K562 (cell line): ENCODE data around the gene ZFP92. TPM values are rescaled to one million over a fixed set of nuclear protein-coding genes. Genes with fewer than 3 reads are reported as not detected.

Source experiments
- ATAC-seq: fragments of 200-7000 bp; cut with Tn5 transposase; 3 replicates; pipeline ENCODE4 v1.9.1; 2020; ENCODE audit warnings: moderate library complexity
- BruUV-seq: library from RNA; stranded (reverse); fragments of 400-500 nt; replicated peaks from 2 replicates; lab custom pipeline; 2021; lab: Mats Ljungman, UMichigan
- CTCF ChIA-PET: fragments of 300-600 bp; formaldehyde crosslinking; extraction: SDS; loops from one replicate; lab custom pipeline; 2021; ENCODE audit warnings: low intra/inter-chr PET ratio; lab: Yijun Ruan, JAX
- POLR2A ChIA-PET: fragments of 300-600, 350-650 bp; sonication (Branson Sonifier 250); formaldehyde crosslinking; extraction: SDS; loops from one replicate; lab custom pipeline; 2021; ENCODE audit warnings: antibody characterized with exemption, inconsistent platforms; lab: Yijun Ruan, JAX
- DNase-seq, 4 experiments: peaks; one replicate each; pipeline versions ENCODE4 v3.0.0 to v3.0.0-alpha.2; 2011 to 2018; ENCODE audit warnings: low spot score in 3 of 4, mixed read lengths in 3 of 4; ENCODE audit errors: extremely low read depth in 1 of 4
- FAIRE-seq: peaks from 2 replicates; lab custom pipeline; 2011; peaks lifted over from hg19 to GRCh38; lab: Jason Lieb, UNC
- H2AFZ ChIP-seq: 2 replicates; pipeline ENCODE4 v1.6.0; 2011; ENCODE audit warnings: low read depth, low read length, control low read depth, inconsistent platforms
- H3K27ac ChIP-seq: fragments of 200-600 bp; 3 replicates; pipeline ENCODE4 v1.8.0; 2011; ENCODE audit warnings: low read depth, mild to moderate bottlenecking, control low read depth, inconsistent platforms, low read length, moderate library complexity, mixed read lengths; ENCODE audit errors: extremely low read depth
- H3K27me3 ChIP-seq, 2 experiments: fragments of 300-600 bp in 1 of 2; 2 replicates in 1 of 2; 3 replicates in 1 of 2; pipeline versions ENCODE4 v1.6.0 to v1.8.0; 2011; ENCODE audit warnings: inconsistent platforms in 2 of 2, low read length in 2 of 2, mild to moderate bottlenecking in 1 of 2, mixed read lengths in 1 of 2, moderate library complexity in 1 of 2; ENCODE audit not compliant: control insufficient read depth in 2 of 2, insufficient read depth in 2 of 2
- H3K36me3 ChIP-seq: fragments of 300-600 bp; 3 replicates; pipeline ENCODE4 v1.8.0; 2011; ENCODE audit warnings: mild to moderate bottlenecking, low read length, inconsistent platforms; ENCODE audit not compliant: control insufficient read depth, insufficient read depth
- H3K4me1 ChIP-seq, 2 experiments: fragments of 200-600 bp in 1 of 2; replicated peaks in 1 of 2; 2 replicates in 1 of 2; 3 replicates in 1 of 2; pipeline versions ENCODE4 v1.5.1 to v1.8.0; 2011; ENCODE audit warnings: inconsistent platforms in 2 of 2, low read length in 2 of 2, mild to moderate bottlenecking in 1 of 2, mixed read lengths in 1 of 2, moderate library complexity in 1 of 2; ENCODE audit not compliant: control insufficient read depth in 2 of 2, insufficient read depth in 2 of 2
- H3K4me2 ChIP-seq: 2 replicates; pipeline ENCODE4 v1.6.1; 2011; ENCODE audit warnings: low read length, control low read depth, inconsistent platforms, mixed read lengths; ENCODE audit not compliant: insufficient read depth
- H3K4me3 ChIP-seq: fragments of 200-600 bp; sonication (generic), shearing (Covaris generic); 2 replicates; pipeline ENCODE4 v1.5.1; 2016; ENCODE audit warnings: control low read depth, inconsistent platforms
- H3K79me2 ChIP-seq: fragments of 200-600 bp; 3 replicates; pipeline ENCODE4 v1.8.0; 2011; ENCODE audit warnings: low read length, inconsistent platforms; ENCODE audit not compliant: control insufficient read depth, insufficient read depth
- H3K9ac ChIP-seq, 2 experiments: 2 replicates each; pipeline versions ENCODE4 v1.6.0 to v1.6.1; 2011; ENCODE audit warnings: low read depth in 2 of 2, low read length in 2 of 2, control low read depth in 1 of 2, inconsistent platforms in 1 of 2, mild to moderate bottlenecking in 1 of 2, mixed read lengths in 1 of 2; ENCODE audit not compliant: insufficient read depth in 1 of 2
- H3K9me1 ChIP-seq: one replicate; pipeline ENCODE4 v1.6.0; 2011; ENCODE audit warnings: inconsistent platforms, mild to moderate bottlenecking, low read length, moderate library complexity; ENCODE audit not compliant: control insufficient read depth, insufficient read depth
- H3K9me3 ChIP-seq: replicated peaks from 2 replicates; pipeline ENCODE4 v1.5.1; 2011; ENCODE audit warnings: low read depth, low read length, inconsistent platforms; ENCODE audit not compliant: control insufficient read depth, insufficient read depth
- H4K20me1 ChIP-seq: replicated peaks from 2 replicates; pipeline ENCODE4 v1.6.1; 2011; ENCODE audit warnings: low read length, inconsistent platforms, mixed read lengths; ENCODE audit not compliant: control insufficient read depth, insufficient read depth
- ASH1L ChIP-seq: fragments of 450-650 bp; IDR thresholded peaks from 2 replicates; pipeline ENCODE4 v1.6.1; 2018; ENCODE audit warnings: borderline replicate concordance, mild to moderate bottlenecking, low read depth; ENCODE audit not compliant: partially characterized antibody
- CBX3 ChIP-seq, 2 experiments: IDR thresholded peaks; 1 replicate in 1 of 2; 2 replicates in 1 of 2; pipeline ENCODE4 v1.6.1; 2012; ENCODE audit warnings: inconsistent platforms in 2 of 2, low read length in 2 of 2, borderline replicate concordance in 1 of 2, control low read depth in 1 of 2
- CCNT2 ChIP-seq: IDR thresholded peaks from 2 replicates; pipeline ENCODE4 v1.6.1; 2011; ENCODE audit warnings: borderline replicate concordance, low read depth, mild to moderate bottlenecking, moderate library complexity, mixed read lengths, low read length; ENCODE audit not compliant: insufficient read length; ENCODE audit errors: extremely low read depth
- KLF16 ChIP-seq: IDR thresholded peaks from 2 replicates; pipeline ENCODE4 v1.6.1; 2016; ENCODE audit warnings: antibody characterized with exemption
- POLR2AphosphoS5 ChIP-seq: IDR thresholded peaks from 2 replicates; pipeline ENCODE4 v1.6.1; 2011; ENCODE audit warnings: mild to moderate bottlenecking, low read depth, low read length, moderate library complexity; ENCODE audit not compliant: control insufficient read depth, insufficient read depth
- SIRT6 ChIP-seq: IDR thresholded peaks from one replicate; pipeline ENCODE4 v1.6.1; 2012; ENCODE audit warnings: low read depth, mild to moderate bottlenecking, control low read depth, inconsistent platforms, low read length, moderate library complexity
- XRCC4 ChIP-seq: IDR thresholded peaks from one replicate; pipeline ENCODE4 v1.6.1; 2011; ENCODE audit not compliant: insufficient read depth, insufficient read length; ENCODE audit errors: extremely low read depth
- ZNF79 ChIP-seq: fragments of 250-450 bp; sonication (Bioruptor Pico); IDR thresholded peaks from 2 replicates; pipeline ENCODE4 v1.4.0; 2020; ENCODE audit warnings: low read depth, mild to moderate bottlenecking, moderate library complexity
- WGBS: fragments of 100-300 bp; shearing (Covaris generic); methylation state at CpG from one replicate; pipeline ENCODE4 v1.1.6; 2016; ENCODE audit warnings: low coverage, mixed read lengths; ENCODE audit not compliant: insufficient coverage; ENCODE audit errors: missing lambda C conversion rate; 5-methylcytosine and 5-hydroxymethylcytosine counted together
- in situ Hi-C: fragments of 300-500 bp; cut with MboI; formaldehyde crosslinking; loops from 4 replicates; pipeline ENCODE4 v1.15.0; 2018; ENCODE audit warnings: inconsistent platforms, mixed read lengths
- intact Hi-C: fragments of 100-400 bp; cut with micrococcal nuclease; formaldehyde crosslinking; loops from 2 replicates; pipeline ENCODE4 v1.14.2; 2022
- polyA plus RNA-seq, 8 experiments: library from polyadenylated mRNA; depleted of rRNA in 4 of 8; stranded (reverse) in 5 of 8; unstranded in 3 of 8; fragments of >200 nt; fragmentation: Nextera tagmentation in 2 of 8; fragmentation: Illumina TruSeq in 1 of 8; extraction: Ambion mirVana in 2 of 8; extraction: Trizol in 1 of 8; gene quantifications; 2 replicates each; pipeline versions ENCODE4 v1.2.1 to v1.2.3, GENCODE V29; 2011 to 2014; ENCODE audit warnings: inconsistent platforms in 1 of 8, missing spikeins in 1 of 8
- total RNA-seq, 7 experiments: library from RNA; depleted of rRNA in 6 of 7; stranded (reverse); fragments of >200 nt in 6 of 7; fragmentation: Illumina TruSeq in 2 of 7; extraction: Trizol in 2 of 7; gene quantifications; 2 replicates each; pipeline versions ENCODE4 v1.2.1 to v1.2.3, GENCODE V29; 2011 to 2021; ENCODE audit warnings: low replicate concordance in 1 of 7
- TF ChIP-seq, protein P1 (sequence below), 2 experiments: fragments of 450-650 bp; formaldehyde crosslinking in 1 of 2; IDR thresholded peaks; 2 replicates each; pipeline versions ENCODE4 v1.4.0 to v1.6.1; 2014 to 2020; ENCODE audit warnings: mild to moderate bottlenecking in 2 of 2, borderline replicate concordance in 1 of 2, low read depth in 1 of 2
- TF ChIP-seq, protein P2 (sequence below): sonication (generic); IDR thresholded peaks from 2 replicates; pipeline ENCODE4 v1.6.1; 2016

Gene ZFP92
- total and polyA plus RNA-seq, 9 of the 15 experiments (the other 6 are each of a cell fraction or from before 2014, with no cell fraction given): 0.32 to 3.3 (median 1.8) TPM

DNA sequence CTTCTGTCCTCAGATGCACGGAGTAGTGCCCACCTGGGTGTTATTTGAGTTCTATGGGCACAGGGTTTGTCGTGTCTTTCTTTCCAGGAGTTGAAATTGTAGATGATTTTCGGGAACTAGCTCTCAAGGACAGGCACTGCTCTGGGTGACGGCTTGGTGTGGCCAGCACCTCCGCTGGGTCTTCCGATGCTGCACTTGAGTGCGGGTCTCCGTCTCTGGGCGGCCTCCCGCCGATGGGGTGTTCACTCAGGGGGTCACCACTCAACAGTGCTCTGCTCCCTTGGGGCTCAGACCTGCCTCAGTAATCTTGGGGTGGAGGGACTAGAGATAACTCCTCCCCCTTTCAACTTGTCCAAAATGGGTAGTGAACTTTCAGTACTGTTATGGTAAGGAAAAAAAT is 2.5 kb downstream of the ZFP92 start:
- Histone ChIP-seq H3K9me1 (no peaks in the 10 kb centered on the region), H3K36me3 (peaks cover 4% of the 10 kb centered on the region; the same call in 1 of the 3 replicates), H3K4me2 (no peak overlapping the region), H3K9ac (peak overlapping the region in 1 of 2 experiments; percentile 68; a peak in 2 of 4 replicates), H3K27ac (no peak overlapping the region), H2AFZ (no peak overlapping the region), H3K4me1 (peaks cover 22 to 53% of the 10 kb centered on the region in 2 experiments), H3K79me2 (peaks cover 14% of the 10 kb centered on the region), H3K4me3 (no peak overlapping the region), H4K20me1 (no peaks in the 10 kb centered on the region), H3K9me3 (no peaks in the 10 kb centered on the region), H3K27me3 (no peaks in the 10 kb centered on the region)
- ATAC-seq (no peak), FAIRE-seq (no peak), DNase-seq (no peak)
- in situ Hi-C loops (no loop called here), intact Hi-C loops (no loop called here)
- CTCF ChIA-PET: no interaction called here
- POLR2A ChIA-PET: interaction anchor here (0.6 kb wide), 1 partner anchor 11 kb away, joined by 3 read pairs; no protein-coding TSS in a partner anchor
- TF ChIP-seq ASH1L (no peak), CCNT2 (no peak), KLF16 (no peak), SIRT6 (no peak), XRCC4 (no peak), ZNF79 (CRISPR knock-in tag) (no peak), POLR2AphosphoS5 (no peak), CBX3 (IDR thresholded peaks at IDR 0.05; ENCODE audit: borderline replicate concordance in 1 of 2, low read length in 2 of 2) (no peak)
- TF ChIP-seq, protein P1, sequence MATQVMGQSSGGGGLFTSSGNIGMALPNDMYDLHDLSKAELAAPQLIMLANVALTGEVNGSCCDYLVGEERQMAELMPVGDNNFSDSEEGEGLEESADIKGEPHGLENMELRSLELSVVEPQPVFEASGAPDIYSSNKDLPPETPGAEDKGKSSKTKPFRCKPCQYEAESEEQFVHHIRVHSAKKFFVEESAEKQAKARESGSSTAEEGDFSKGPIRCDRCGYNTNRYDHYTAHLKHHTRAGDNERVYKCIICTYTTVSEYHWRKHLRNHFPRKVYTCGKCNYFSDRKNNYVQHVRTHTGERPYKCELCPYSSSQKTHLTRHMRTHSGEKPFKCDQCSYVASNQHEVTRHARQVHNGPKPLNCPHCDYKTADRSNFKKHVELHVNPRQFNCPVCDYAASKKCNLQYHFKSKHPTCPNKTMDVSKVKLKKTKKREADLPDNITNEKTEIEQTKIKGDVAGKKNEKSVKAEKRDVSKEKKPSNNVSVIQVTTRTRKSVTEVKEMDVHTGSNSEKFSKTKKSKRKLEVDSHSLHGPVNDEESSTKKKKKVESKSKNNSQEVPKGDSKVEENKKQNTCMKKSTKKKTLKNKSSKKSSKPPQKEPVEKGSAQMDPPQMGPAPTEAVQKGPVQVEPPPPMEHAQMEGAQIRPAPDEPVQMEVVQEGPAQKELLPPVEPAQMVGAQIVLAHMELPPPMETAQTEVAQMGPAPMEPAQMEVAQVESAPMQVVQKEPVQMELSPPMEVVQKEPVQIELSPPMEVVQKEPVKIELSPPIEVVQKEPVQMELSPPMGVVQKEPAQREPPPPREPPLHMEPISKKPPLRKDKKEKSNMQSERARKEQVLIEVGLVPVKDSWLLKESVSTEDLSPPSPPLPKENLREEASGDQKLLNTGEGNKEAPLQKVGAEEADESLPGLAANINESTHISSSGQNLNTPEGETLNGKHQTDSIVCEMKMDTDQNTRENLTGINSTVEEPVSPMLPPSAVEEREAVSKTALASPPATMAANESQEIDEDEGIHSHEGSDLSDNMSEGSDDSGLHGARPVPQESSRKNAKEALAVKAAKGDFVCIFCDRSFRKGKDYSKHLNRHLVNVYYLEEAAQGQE (IDR thresholded peaks at IDR 0.05; ENCODE audit: borderline replicate concordance): no peak
- TF ChIP-seq, protein P1 (CRISPR knock-in tag; IDR thresholded peaks at IDR 0.05; ENCODE audit: low read depth): no peak
- TF ChIP-seq, protein P2, sequence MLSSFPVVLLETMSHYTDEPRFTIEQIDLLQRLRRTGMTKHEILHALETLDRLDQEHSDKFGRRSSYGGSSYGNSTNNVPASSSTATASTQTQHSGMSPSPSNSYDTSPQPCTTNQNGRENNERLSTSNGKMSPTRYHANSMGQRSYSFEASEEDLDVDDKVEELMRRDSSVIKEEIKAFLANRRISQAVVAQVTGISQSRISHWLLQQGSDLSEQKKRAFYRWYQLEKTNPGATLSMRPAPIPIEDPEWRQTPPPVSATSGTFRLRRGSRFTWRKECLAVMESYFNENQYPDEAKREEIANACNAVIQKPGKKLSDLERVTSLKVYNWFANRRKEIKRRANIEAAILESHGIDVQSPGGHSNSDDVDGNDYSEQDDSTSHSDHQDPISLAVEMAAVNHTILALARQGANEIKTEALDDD: no peak
- BruUV-seq: no TSS peak
- WGBS: 57% methylated on average over 4 of the region's 11 CpGs
